PC-3 (cell line): ENCODE results near the gene LPCAT1.

ENCODE experiments used
- CTCF ChIP-seq: fragments of 300-600 bp; sonication (generic); conservative IDR thresholded peaks from 2 replicates; pipeline ENCODE4 v1.5.1; 2017; ENCODE audit warnings: antibody characterized with exemption, low read depth, mild to moderate bottlenecking, low read length
- EZH2 ChIP-seq: fragments of 300-600 bp; sonication (generic); IDR thresholded peaks from one replicate; pipeline ENCODE4 v1.6.1; 2017; ENCODE audit warnings: antibody characterized with exemption, mild to moderate bottlenecking, low read length; ENCODE audit not compliant: unreplicated experiment
- EZH2phosphoT487 ChIP-seq: fragments of 300-600 bp; sonication (generic); IDR thresholded peaks from 2 replicates; pipeline ENCODE4 v1.6.1; 2018; ENCODE audit warnings: mild to moderate bottlenecking, antibody characterized with exemption, low read length, borderline replicate concordance

- TF ChIP-seq CTCF (no peak; the same call in 1 of the 2 replicates), EZH2 (no peak), EZH2phosphoT487 (no peak)
These were observed 33.5 kb upstream of the LPCAT1 start for GRCh38 chr5:1557114-1557873.
